Stimulated activated CD8-positive, alpha-beta memory T cell treated with anti-CD3 and anti-CD28 coated beads, Interleukin-12 subunit alpha, Interleukin-12 subunit beta, amount 100 ng/mL, for 4 hours (primary cell): ENCODE measurements around the gene RYR2.

Experiments used
- DNase-seq: peaks from one replicate; pipeline ENCODE4 v3.0.0-alpha.2; 2020; ENCODE audit warnings: low read depth

Gene RYR2

GRCh38 chr1:237864338-237865244 lies 822.6 kb downstream of the RYR2 start:
- DNase-seq: no peak

GRCh38 chr1:237867380-237867888 lies 825.5 kb downstream of the RYR2 start:
- no peak for DNase-seq

- no peak for DNase-seq
Measured at GRCh38 chr1:237868817-237869600, 827.0 kb downstream of the RYR2 start.

- no peak for DNase-seq
Measured at GRCh38 chr1:237873487-237874211, 831.7 kb downstream of the RYR2 start.

GRCh38 chr1:237875291-237875690 lies 833.3 kb downstream of the RYR2 start:
- no peak for DNase-seq

- DNase-seq: no peak
Measured at GRCh38 chr1:237877631-237878030, 835.6 kb downstream of the RYR2 start.

- no peak for DNase-seq
Measured at GRCh38 chr1:237878406-237878805, 836.4 kb downstream of the RYR2 start.

GRCh38 chr1:237879195-237879594 lies 837.2 kb downstream of the RYR2 start:
- DNase-seq: no peak
